SK-N-SH (cell line): ENCODE measurements around the gene NBPF11.
"Not testable (repeated sequence)": the region's sequence is repeated elsewhere in the genome, so short reads cannot be mapped to it uniquely, and the experiment has no call there.

Experiments used
- CHD2 ChIP-seq: fragments of 150-350 bp; IDR thresholded peaks from 2 replicates; pipeline ENCODE4 v1.6.1; 2018; ENCODE audit warnings: low read length; ENCODE audit not compliant: partially characterized antibody
- EP300 ChIP-seq, 2 experiments: IDR thresholded peaks; 2 replicates each; pipeline versions ENCODE4 v1.4.0 to v1.6.1; 2012; ENCODE audit warnings: borderline replicate concordance in 1 of 2, low read depth in 1 of 2, low read length in 1 of 2
- EZH2phosphoT487 ChIP-seq: fragments of 200-600 bp; sonication (generic); IDR thresholded peaks from 2 replicates; pipeline ENCODE4 v1.6.1; 2017; ENCODE audit warnings: low read depth, mixed run types, mild to moderate bottlenecking, antibody characterized with exemption, moderate library complexity, borderline replicate concordance
- JUND ChIP-seq: IDR thresholded peaks from 2 replicates; pipeline ENCODE4 v1.4.0; 2012
- POLR2AphosphoS5 ChIP-seq: IDR thresholded peaks from 2 replicates; pipeline ENCODE4 v1.6.1; 2012; ENCODE audit warnings: low read depth, low read length
- RAD21 ChIP-seq: IDR thresholded peaks from 2 replicates; pipeline ENCODE4 v1.6.1; 2012; ENCODE audit warnings: mild to moderate bottlenecking, low read length
- RXRA ChIP-seq: IDR thresholded peaks from 2 replicates; pipeline ENCODE4 v1.4.0; 2012; ENCODE audit warnings: low read depth, mild to moderate bottlenecking, borderline replicate concordance
- TF ChIP-seq, protein P1 (sequence below): fragments of 200-600 bp; sonication (generic); IDR thresholded peaks from 2 replicates; pipeline ENCODE4 v1.6.1; 2017; ENCODE audit warnings: antibody characterized with exemption, mild to moderate bottlenecking, moderate library complexity
- TF ChIP-seq, protein P2 (sequence below): IDR thresholded peaks from 2 replicates; pipeline ENCODE4 v1.6.1; 2012; ENCODE audit warnings: mild to moderate bottlenecking, low read depth, low read length, moderate library complexity
- TF ChIP-seq, protein P3 (sequence below): fragments of 150-350 bp; IDR thresholded peaks from 2 replicates; pipeline ENCODE4 v1.6.1; 2017; ENCODE audit warnings: antibody characterized with exemption, low read length, low read depth, borderline replicate concordance

DNA sequence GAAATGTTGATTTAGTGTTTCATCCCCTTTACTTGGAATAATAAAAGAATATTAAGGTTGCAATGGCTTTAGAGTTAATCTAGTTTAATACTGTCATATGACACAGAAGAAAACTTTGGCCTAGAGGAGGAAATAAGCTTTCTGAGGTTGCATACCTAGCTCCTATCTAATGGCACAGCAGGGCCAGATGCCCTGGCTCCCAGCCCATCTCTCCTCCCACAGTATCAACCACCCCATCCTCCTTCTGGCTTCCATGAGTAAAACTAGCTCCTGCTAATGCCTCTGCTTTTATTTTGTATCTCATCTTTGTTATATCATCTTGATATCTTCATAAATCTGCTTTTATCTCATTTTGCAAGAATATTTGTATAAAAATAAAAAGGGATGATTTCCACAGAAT, 19.9 kb upstream of the NBPF11 start:
- TF ChIP-seq, protein P1, sequence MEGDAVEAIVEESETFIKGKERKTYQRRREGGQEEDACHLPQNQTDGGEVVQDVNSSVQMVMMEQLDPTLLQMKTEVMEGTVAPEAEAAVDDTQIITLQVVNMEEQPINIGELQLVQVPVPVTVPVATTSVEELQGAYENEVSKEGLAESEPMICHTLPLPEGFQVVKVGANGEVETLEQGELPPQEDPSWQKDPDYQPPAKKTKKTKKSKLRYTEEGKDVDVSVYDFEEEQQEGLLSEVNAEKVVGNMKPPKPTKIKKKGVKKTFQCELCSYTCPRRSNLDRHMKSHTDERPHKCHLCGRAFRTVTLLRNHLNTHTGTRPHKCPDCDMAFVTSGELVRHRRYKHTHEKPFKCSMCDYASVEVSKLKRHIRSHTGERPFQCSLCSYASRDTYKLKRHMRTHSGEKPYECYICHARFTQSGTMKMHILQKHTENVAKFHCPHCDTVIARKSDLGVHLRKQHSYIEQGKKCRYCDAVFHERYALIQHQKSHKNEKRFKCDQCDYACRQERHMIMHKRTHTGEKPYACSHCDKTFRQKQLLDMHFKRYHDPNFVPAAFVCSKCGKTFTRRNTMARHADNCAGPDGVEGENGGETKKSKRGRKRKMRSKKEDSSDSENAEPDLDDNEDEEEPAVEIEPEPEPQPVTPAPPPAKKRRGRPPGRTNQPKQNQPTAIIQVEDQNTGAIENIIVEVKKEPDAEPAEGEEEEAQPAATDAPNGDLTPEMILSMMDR: not testable (repeated sequence)
- not testable (repeated sequence) for TF ChIP-seq RXRA; EZH2phosphoT487; EP300 (IDR thresholded peaks at IDR 0.05; ENCODE audit: borderline replicate concordance in 1 of 2, low read depth in 1 of 2, low read length in 1 of 2); CHD2; JUND; POLR2AphosphoS5; RAD21
- TF ChIP-seq, protein P2, sequence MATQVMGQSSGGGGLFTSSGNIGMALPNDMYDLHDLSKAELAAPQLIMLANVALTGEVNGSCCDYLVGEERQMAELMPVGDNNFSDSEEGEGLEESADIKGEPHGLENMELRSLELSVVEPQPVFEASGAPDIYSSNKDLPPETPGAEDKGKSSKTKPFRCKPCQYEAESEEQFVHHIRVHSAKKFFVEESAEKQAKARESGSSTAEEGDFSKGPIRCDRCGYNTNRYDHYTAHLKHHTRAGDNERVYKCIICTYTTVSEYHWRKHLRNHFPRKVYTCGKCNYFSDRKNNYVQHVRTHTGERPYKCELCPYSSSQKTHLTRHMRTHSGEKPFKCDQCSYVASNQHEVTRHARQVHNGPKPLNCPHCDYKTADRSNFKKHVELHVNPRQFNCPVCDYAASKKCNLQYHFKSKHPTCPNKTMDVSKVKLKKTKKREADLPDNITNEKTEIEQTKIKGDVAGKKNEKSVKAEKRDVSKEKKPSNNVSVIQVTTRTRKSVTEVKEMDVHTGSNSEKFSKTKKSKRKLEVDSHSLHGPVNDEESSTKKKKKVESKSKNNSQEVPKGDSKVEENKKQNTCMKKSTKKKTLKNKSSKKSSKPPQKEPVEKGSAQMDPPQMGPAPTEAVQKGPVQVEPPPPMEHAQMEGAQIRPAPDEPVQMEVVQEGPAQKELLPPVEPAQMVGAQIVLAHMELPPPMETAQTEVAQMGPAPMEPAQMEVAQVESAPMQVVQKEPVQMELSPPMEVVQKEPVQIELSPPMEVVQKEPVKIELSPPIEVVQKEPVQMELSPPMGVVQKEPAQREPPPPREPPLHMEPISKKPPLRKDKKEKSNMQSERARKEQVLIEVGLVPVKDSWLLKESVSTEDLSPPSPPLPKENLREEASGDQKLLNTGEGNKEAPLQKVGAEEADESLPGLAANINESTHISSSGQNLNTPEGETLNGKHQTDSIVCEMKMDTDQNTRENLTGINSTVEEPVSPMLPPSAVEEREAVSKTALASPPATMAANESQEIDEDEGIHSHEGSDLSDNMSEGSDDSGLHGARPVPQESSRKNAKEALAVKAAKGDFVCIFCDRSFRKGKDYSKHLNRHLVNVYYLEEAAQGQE: not testable (repeated sequence)
- TF ChIP-seq, protein P3, sequence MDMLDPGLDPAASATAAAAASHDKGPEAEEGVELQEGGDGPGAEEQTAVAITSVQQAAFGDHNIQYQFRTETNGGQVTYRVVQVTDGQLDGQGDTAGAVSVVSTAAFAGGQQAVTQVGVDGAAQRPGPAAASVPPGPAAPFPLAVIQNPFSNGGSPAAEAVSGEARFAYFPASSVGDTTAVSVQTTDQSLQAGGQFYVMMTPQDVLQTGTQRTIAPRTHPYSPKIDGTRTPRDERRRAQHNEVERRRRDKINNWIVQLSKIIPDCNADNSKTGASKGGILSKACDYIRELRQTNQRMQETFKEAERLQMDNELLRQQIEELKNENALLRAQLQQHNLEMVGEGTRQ: not testable (repeated sequence)
